ENCODE measurements around the gene RARB.

DNA sequence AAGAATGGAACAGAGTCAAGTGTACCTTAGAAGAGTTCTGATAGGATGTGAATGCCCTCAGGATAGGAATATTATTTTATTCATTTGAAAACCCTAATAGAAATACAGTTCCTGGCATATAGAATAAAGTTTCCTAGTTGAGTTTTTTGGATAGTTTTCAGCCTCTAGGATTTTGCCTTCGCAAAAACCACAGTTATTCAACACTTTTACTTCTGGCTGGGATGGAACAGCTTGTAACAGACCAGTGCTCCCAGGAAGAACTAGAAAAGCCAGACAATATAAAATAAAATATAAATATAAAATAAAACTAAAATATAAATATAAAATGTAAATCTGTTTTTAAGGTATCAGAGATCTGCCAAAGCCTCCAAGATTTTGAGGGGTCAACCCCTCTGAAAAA, 27.5 kb upstream of the RARB start:
- TF ChIP-seq EZH2 (IDR thresholded peaks at IDR 0.05) (no peak), POLR2AphosphoS5 (IDR thresholded peaks at IDR 0.05; ENCODE audit: borderline replicate concordance, low read depth, low read length) (no peak)
